Stomach (tissue), 4 donors: Measurements from ENCODE around the gene COA3.

ENCODE experiments used
- CTCF ChIP-seq, 7 experiments: fragments of 450-650 bp in 4 of 7; fragments of 200-600 bp in 3 of 7; sonication (generic) in 3 of 7; IDR thresholded peaks; one replicate each; pipeline ENCODE4 v1.5.1; 2016 to 2019; ENCODE audit warnings: antibody characterized with exemption in 7 of 7, control low read depth in 2 of 7, mild to moderate bottlenecking in 1 of 7
- EP300 ChIP-seq: sonication (generic); formaldehyde crosslinking; IDR thresholded peaks from one replicate; pipeline ENCODE4 v1.6.1; 2017; ENCODE audit warnings: antibody characterized with exemption

- TF ChIP-seq CTCF (IDR thresholded peaks at IDR 0.05) (no peak), EP300 (no peak)
Observed at GRCh38 chr17:42761638-42762037, 36.9 kb downstream of the COA3 start.
